ENCODE data around the gene TUBA3C.

Gene TUBA3C

DNA sequence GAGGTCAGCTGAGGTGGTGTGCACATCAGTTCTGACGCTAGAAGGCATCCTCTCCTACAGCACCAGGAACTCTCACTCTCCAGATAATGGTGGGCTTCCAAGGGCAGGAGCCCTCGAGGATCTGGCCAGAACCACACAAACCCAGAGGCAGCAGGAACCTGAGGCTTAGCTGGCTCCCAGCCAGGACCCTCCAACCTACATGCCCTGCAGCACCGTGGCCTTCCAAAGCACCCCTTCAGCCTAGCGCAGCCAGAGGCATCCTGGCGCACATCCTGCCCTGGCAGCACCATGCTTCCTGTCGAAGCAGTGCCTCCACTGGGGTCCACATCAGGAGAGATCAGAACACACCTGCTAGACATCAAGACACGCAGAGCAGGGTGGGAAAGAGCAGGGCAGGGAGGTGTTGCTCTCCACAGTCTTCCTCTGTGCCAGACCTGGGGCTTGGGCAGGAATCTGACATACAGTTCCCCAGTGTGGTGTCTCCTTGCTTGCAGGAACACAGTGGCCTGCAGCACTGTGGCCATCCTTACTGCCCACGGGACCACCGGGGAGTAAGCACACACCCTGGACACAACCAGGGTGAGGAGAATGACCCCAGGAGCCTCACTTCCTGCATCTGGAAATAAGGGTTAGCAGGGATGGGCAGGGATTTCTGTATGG, 21.7 kb downstream of the TUBA3C start:
- no peak for DNase-seq

DNA sequence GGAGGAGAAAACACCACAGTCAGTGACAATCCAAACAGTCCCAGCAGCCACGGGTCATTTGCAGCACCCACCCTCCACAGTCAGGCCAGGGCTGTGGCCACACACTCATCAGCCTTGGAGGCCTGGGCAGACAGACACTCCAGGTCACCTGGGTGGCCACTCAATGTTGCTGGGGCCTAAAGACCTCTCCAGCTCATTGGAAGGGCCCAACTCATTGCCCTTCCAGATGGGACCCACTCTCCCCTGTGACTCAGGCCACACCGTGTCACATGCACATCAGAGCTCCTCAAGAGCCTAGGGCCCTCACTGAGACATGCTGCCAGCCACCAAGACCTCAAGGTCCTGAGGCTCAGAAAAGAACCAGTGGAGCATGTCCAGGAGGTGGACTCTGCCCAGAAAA, 22.4 kb downstream of the TUBA3C start:
- no peak for DNase-seq

DNA sequence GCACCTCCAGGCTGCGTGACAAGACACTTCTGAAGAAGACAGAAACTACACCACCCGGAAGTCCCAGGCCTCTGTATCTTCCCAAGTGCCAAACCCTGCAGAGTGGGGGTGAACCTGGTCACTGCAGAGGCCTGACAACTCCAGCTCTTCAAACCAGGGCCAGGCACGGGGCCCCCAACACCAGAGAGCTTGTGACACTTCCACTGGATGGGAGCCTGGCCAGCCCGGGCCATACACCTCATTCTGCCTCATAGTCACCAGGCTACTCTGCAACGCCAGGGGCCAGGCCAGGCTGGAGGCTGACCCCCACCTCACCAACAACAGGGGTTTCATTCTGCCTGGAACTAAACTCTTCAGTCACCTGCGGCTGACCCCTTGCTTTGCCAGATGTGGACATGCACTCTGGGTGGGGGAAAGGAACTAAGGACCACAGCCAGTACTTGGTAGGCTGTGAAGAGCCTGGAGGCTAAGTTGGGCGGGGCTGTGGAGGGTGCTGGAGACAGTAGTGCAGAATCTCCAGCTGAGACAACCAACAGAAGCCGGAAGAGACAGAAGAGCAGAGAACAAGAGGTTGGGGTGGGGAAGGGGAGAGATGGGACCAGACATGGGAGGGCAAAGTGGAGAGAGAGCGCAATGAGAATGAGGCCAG, 23.0 kb downstream of the TUBA3C start:
- DNase-seq = no peak

DNA sequence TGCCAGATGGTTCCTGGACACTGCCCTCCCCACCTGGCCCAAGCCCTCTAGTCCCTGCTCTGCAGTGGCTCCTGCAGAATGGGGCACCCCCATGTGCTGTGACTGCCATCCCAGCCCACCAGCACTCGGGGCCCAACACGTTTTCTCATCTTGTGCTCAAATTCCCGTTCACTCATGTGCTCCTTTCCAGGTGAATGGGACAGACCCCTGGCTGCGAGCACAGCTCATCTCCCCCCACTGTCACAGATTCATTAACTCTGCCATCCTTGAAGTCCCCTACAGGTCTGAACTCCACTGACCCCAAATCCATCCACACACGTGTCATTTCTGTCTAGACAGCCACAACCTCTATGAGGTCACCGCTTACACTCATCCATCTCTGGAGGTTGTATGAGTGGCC, 23.6 kb downstream of the TUBA3C start:
- DNase-seq = no peak

DNA sequence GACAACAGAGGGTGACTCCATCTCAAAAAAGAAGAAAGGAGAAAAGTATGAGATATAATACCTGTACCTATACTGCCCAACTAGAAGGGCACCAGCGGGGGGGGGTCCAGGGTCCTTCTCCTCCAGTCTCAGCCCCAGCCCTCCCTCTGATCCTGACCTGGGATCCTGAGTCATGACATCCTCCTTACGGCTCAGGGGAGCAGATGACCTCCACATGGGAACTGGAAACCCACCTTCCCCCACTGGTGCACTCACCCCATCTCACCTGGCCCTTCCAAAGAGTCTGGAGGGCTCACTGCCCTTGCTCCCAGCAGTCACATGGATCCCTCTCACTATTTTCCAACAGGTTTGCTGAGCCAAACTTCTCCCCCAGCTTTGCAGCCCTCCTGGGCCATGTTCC, 24.2 kb downstream of the TUBA3C start:
- no peak for DNase-seq

DNA sequence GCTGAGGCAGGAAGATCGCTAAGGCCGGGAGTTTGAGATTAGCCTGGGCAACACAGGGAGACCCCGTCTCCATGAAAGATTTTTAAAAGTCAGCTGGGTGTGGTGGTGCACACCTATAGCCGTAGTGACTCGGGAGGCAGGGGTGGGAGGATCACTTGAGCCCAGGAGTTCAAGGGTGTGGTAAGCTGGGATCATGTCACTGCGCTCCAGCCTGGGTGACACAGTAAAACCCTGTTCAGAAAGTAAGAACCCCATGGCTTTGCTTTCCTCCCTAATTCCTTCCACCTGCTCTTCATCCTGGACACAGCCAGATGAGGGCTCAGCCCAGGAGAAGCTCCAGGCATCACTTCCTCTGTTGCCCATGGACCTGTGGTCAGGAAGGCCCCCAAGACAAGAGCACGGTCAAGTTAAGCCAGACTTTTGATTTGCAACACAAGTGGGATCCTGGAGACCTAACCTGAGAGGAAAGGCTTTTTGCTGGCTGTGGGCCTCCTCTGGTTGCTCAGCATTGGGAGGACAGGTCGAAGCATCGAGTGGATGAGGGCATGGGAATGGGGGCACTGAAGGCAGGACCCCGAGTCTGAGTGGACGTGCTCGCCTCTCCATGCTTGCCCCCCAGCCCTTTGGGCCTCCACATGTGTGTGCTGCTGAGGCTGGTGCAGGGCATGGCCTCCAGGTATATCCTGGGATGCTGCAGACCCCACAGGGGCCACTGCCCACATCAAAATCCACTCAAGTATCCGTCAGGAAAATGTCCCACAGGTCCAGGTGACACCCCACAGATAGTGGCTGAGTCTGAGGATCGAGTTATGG, 25.4 kb downstream of the TUBA3C start:
- no peak for DNase-seq

DNA sequence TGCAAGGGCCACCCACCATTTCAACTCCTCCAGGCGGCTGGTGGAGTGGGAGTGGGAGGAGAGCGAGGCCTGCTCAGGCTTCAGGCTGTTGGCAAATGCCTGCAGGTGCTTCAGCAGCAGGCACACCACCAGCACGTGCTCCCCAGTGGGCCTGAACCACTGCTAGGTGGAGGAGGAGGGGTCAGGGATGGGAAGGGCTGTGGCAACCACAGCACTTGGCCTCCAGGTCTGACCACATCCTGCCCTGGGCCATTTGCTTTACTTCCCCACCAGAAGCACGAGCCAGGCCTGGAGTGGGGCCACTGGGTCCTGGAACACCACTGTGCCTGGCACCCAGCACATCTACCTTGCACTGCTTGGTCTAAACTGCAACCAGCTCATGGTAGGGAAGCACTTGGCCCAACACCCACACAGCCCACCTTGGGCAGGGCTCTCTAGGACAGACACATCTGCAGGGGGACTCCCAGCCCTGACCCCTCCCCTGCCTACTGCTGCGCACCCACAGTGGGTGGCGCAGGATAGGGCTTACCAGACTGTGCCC, 26.2 kb downstream of the TUBA3C start:
- no peak for DNase-seq

DNA sequence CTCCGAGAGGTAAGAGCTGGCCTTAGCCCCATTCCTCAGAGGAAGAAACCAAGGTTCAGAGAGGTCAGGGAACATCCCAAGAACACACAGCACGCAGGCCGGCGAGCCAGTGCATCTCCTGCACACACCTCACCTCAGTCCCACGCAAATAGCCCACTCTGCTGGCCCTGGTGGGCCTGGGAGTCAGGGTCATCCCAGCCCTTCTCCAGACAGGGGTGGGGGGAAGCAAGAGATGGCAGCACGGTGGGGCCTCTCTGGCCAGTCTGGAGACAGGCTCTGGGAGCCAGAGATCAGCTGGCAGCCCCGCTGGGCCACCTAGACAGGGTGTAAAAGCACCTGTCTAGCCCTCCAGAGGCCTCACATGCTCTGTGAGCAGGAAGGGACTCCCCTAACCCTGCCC, 26.8 kb downstream of the TUBA3C start:
- DNase-seq = no peak

DNA sequence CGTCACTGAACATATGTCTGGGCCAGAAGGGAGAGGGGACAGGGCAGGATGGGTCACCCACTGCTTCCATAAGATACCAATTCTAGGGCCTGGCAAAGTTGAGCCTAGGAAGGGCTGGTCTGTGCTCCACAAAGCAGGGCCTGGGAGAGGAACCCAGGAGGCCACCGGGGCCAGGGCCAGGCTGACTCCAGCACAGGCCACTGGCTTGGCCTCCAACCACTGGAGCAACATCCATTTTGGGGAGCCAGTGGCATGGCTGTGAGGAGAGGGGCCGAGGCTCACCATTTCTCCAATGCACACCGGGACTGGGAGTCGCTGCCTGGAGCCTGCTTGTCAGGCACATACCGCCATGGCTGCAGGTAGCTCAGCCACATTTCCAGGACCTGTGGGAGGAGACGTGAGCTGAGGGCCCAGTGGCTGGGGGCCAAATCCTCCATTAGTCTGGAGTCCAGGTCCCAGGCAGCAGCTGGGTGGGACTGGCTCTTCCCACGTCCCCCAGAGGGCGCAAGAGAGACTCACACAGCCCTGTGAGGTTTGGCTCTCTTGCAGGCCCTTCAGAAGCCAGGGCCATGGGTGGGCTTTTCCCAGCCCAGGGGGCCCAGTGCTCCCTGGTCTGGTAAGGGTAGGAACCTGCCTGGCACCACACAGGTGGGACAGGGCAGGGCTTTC, 27.7 kb downstream of the TUBA3C start:
- no peak for DNase-seq

DNA sequence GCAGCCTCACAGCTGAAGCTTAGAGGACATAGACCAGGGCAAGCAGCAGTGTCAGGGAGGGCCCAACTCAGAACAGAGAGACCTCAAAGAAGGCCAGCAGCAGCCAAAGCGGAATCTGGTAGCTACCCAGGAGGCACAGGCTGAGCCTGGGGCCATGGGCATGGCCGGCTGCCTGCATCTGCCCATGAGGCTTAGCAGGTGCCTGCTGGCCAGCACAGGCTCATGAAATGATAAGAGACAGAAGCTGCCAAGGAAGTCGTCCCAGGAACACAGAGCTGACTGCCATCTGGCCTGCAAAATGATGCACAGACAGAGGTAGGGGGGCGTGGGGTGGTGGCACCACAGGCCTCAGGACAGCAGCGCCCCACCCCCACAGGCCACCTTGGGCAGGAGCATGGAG, 29.2 kb downstream of the TUBA3C start:
- DNase-seq = no peak

DNA sequence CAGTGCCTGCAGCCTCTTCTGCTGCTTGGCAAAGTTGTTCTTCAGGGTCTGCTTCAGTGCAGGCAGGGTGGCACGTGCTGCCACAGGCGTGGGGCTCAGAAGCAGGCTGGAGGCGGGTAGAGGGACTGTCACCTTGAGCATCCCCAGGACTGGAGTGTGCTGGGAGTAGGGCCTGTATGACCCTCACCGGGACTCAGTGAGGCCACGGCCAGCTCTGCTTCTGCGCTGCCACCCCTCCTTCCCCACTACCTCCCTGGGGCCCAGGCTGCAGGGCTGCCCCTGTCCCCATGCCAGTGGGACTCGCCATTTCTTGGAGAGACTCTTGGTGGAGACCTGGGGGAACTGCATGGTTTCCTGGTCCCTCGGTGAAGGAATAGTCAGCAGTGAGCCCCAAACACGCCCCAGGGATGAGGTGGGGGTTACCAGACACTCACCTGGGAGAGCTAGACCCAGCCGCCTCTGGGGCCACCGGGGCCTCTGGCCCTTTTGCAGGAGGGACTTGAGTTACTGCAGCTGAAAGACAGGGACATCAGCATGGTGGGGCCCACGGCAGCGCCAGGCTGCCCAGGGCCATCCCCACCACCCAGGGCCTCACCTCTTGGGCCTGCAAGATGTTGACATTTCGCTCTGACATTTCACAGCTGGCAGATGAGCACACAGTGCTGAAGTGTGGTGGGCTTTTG, 29.9 kb downstream of the TUBA3C start:
- DNase-seq = no peak

DNA sequence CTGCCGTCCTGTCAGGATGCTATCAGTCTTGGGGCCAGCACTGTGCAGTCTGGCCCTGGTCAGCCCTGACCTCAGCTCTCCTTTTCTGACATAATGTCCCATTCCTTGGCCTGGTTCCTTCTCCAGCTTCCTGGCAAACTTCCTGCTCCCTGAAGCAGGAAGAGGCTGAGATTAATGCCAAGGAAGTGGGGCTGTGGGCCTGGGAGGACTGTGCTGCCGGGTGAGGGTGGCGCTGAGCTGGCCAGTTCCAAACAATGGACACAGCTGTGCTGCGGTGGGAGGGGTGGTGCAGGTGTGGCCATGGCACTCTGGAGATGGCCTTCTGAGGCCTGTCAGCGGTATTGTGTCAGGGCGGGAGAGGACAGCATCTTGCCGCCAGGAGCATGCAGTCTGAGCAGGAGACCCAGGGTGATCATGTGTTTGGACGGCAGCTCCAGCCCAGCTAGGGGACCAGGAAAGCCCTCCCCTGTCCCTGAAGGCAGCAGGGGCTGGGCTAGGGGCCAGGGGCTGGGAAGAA, 30.9 kb downstream of the TUBA3C start:
- no peak for DNase-seq

DNA sequence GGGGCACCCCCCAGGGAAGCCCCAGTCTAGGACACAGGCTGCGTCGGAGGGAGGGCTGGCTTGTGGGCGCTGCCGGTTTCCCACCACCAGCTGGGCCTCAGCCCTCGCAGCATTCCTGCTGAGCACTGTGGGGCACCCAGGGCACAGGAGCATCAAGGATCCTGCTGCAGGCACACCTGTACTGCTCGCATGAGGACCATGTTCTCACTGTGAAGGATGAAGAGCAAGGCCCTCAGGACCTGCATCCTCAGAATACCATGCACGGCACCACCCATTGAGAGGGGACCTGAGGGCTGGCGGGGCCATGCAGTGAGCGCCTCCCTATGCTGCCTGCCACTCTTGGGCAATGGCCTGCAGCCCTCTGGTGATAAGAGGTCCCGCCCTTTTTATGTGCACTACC, 31.4 kb downstream of the TUBA3C start:
- DNase-seq = no peak

DNA sequence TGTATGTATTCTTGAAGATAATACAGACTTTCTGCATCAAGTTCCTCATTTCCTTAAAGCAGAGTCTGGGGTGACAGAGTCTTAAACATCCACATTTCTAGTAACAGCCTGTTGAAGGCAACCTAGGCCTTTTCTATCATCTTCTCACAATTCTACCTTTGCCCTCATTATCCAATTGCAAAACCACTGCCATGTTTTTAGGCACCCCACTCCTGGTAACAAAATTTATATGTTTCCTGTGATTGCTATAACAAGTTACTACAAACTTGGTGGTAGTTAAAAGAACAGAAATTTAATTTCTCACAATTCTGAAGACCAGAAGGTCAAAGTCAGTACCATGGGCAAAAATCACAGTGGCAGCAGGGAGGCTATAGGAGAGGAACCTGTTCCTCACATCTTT, 33.1 kb downstream of the TUBA3C start:
- DNase-seq = no peak
